NCI-H146 (cell line): ENCODE data around the gene NUBP2.

Source experiments
- DNase-seq: peaks from one replicate; lab custom pipeline; 2025; lab: John Stamatoyannopoulos, UW

Gene NUBP2

DNA sequence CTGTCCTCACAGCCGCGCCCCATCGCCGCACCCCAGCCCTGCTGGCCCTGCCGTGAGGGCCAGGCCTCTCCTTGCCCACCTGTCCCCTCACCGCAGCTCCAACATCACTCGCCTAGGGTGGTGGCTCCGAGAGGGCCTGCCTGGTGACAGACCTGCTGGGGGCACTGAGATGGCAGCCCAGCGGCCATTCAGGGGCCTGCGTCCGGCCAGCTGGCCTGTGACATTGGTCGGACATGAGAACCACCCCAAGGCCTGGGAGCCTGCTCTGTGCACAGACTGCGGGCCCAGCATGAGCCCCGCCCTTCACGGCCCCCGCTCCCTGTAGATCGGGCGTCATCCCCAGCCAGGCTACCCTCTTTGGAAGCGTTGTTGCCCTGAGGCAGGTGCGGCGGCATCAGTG lies 23.2 kb upstream of the NUBP2 start:
- DNase-seq = no peak

- DNase-seq = no peak
These were observed 21.8 kb upstream of the NUBP2 start for GRCh38 chr16:1760911-1761310.

DNA sequence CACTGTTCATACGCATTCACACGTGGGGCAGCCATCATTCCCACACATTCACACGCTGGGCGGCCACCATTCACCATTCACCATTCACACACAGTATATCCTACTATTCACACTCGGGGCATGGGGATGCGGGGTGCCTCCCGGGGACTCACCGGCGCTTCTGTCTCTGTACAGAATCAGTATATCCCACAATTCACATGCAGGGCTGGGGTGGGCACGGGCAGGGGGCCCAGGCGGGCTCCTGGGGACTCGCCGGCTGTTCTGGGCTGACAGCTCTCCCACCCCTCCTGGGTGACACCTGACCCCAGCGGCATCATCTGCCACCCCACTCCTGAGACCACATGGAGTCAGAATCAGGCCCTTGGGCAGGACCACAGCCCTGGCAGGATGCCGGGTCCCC lies 21.0 kb upstream of the NUBP2 start:
- no peak for DNase-seq

DNA sequence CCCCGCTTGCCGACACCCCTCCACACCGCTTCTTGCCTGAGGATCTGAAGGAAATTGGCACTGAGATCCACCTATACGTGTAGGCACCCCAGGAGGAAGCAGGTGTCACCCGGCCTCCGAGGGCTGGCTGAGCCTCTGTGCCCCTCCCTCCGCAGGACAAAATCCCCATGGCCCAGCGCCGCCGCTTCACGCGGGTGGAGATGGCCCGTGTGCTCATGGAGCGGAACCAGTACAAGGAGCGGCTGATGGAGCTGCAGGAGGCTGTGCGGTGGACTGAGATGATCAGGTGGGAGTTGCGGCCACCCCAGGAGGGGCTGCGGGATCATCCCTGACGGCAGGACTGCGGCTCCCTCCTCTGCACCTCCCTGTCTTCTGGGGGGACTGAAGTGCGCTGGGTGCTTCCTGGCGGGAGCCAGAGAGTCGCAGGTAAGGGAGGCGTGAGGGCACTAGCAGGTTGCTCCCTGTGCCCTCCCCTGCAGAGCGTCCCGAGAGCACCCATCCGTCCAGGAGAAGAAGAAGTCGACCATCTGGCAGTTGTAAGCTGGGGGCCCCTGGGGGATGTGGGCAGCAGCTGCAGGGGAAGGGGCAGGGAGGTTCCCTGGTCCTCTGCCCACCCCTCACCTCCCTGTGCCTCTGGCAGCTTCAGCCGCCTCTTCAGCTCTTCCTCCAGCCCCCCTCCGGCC lies 20.4 kb upstream of the NUBP2 start:
- DNase-seq = no peak

GRCh38 chr16:1762879-1763520 lies 19.8 kb upstream of the NUBP2 start:
- no peak for DNase-seq

GRCh38 chr16:1763521-1764511 lies 18.9 kb upstream of the NUBP2 start:
- no peak for DNase-seq

DNA sequence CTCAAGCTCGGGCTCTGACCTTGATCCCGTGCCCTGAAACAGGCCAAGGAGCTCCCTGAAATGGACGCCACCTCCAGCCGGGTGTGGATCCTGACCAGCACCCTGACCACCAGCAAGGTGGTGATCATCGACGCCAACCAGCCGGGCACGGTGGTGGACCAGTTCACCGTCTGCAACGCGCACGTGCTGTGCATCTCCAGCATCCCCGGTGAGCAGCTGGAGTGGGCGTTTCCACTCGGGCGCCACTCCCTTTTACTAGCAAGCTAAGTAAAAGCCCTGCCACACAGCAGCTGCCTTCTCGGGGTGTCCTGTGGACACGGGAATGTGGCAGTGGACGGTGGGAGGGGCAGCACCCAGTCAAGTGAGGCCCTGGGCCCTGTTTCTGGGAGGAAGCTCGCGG lies 17.8 kb upstream of the NUBP2 start:
- no peak for DNase-seq

GRCh38 chr16:1765826-1766225 lies 16.9 kb upstream of the NUBP2 start:
- no peak for DNase-seq

- DNase-seq = no peak
These were observed 16.5 kb upstream of the NUBP2 start for GRCh38 chr16:1766231-1766630.

DNA sequence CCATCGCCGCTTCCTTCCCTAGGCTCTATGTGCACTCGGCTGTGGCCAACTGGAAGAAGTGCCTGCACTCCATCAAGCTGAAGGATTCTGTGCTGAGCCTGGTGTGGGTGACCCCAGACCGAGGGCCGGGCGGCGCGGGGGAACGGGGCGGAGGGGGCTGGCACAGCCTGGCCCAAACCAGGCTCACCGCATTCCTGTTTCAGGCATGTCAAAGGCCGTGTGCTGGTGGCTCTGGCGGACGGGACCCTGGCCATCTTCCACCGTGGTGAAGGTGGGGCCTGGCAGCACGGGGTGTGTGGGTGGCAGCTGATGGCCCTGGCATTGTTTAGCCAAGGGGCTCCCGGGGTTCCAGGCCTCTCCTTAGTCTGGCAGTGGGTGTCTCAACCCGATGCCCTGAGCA lies 16.1 kb upstream of the NUBP2 start:
- no peak for DNase-seq

- no peak for DNase-seq
These were observed 15.4 kb upstream of the NUBP2 start for GRCh38 chr16:1767116-1767994.

- DNase-seq = no peak
These were observed 14.5 kb upstream of the NUBP2 start for GRCh38 chr16:1768061-1768766.

DNA sequence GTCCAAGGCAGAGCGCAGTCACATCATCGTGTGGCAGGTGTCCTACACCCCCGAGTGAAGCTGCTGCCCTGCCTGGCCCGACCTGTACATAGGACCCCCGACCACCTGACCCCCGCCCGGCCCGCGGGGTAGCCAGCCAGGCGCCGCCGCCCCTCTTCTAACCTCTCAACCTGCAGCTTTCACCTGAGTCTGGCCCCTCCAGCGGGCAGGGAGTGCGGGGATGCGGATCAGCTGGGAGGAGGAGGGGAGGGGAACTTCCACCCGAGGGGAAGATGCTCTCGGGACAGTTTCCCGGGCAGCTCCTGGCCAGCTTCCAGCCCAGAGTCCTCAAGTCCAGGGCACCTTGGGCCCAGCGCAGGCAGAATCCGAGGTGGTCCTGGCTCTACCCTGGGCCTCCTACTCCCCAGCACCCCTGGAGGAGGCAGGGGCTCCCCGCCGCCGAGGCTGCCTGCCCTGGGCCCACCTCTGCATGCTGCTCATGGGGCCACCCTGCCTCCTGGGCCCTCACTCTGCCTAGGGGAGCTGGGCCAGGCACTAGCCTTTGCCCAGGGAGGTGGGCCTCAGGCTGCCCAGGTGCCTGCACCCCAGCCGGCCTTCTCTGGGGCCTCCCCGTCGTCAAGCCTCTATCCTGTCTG lies 13.9 kb upstream of the NUBP2 start:
- no peak for DNase-seq

DNA sequence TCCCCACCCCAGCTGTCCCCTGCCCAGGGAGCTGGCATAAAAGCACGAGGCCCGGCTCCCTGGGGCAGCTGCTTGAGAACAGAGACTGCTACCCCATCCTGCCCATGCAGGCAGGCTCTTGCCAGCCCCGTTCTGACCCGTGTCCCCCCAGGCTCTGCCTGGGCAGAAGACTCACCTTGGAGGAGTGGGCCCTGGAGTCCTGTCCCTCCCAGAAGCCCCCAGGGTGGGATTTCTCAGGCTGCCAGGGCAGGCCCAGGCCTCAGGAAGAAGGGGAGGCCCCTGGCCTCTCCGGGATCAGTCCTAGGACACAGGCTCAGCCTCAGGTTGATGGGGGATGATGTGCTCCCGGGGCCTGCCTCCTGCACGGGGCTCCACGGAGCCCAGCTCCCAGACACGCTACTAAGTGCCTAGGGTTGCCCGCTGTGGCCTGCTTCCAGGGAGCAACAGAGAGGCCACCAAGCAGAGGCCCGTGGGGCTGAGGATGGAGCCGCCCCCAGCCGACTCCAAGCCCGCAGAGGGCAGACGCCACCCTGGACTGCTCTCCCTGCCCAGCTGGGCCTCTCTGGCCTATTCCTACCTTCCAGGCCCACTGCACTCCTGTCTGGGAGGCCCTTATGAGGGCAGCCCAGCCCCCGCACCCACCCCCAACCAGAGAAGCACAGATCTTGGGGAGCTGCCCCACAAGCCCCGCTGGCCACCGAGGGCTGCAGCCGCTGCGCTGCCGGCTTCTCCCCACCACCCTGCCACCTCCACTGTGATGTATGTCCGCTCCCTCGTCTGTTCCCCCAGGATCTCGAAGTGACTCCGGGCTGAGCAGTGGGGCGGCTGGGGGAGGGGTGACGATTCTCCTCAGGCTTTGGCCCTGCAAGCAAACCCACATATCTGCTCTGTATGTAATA lies 13.1 kb upstream of the NUBP2 start:
- no peak for DNase-seq

- DNase-seq = no peak
These were observed 12.2 kb upstream of the NUBP2 start for GRCh38 chr16:1770328-1771187.

DNA sequence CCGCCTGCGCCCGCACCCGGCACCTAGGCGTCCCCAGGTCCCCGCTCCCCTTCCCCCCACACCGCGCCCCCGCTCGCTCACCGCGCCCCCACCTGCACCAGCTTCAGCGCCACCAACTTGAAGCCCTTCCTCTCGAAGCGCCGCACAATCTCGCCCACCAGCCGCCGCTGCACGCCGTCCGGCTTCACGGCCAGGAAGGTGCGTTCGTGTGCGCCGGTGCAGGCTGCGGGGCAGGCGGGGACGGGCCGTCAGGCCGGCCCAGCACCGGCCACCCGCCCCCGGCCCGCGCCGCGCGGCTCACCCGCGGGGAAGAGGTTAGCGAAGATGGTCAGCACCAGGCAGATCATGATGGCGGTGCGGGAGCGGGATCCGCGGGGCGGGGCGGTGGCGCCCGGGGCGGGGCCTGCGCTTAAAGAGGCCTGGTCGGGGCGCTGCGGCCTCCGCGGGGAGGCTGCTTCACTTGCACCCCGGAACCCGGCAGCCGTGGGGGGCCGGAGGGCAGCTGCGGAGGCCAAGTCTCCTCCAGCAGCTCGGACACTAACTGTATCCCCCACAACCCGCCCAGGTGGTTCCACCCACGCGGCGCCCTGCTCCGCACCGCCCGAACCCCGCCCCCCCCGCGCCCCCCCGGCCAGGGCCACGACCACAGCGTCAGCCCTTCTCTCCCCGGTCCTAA lies 11.4 kb upstream of the NUBP2 start, which contains the start of gene NME3:
Gene NME3 (minus strand): TSS at position 356 of the 676 bp plus-strand sequence. CDS start 9 bp downstream, at position 347.
- DNase-seq = peak; percentile 70

DNA sequence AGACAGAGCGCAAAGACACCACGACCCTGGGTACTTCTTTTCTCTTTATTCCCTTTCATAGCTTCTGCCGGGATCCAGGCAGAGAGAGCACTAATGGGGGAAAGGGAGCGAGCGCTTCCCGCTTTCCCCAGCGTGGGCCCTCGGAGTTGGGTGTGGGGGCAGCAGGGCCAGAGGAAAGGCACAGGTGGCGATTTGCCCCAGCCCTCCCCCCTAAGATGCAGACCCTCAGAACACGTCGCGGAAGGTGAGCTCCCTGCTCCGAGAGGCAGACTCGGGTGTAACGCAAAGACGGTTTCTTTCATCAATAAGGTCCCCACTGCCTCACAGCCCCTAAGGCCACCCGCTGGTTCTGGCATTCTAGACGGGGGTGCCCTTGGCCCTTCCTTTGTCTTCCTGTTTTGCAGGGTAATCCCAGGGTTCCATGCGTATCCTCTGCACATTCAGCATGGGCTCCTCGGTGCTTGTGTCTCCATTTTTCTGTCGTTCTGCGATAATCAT lies 10.8 kb upstream of the NUBP2 start:
- peak; percentile 66 for DNase-seq
